ENCODE data around the gene CHAT. TPM values are rescaled to one million over a fixed set of nuclear protein-coding genes. Genes with fewer than 3 reads are reported as not detected.

Gene CHAT
- total RNA-seq, 1 donor from 2014 or later: not detected

GRCh38 chr10:49688261-49688846 lies 74.5 kb downstream of the CHAT start:
- Histone ChIP-seq H3K9me3 (peaks cover 8% of the 10 kb centered on the region), H3K36me3 (no peaks in the 10 kb centered on the region), H3K4me1 (no peaks in the 10 kb centered on the region), H3K4me3 (no peak overlapping the region), H3K27ac (no peak overlapping the region), H3K27me3 (ENCODE audit: low read depth) (peaks cover 51% of the 10 kb centered on the region)
- intact Hi-C loops (cut with DNase I): no loop called here
- TF ChIP-seq, protein P1, sequence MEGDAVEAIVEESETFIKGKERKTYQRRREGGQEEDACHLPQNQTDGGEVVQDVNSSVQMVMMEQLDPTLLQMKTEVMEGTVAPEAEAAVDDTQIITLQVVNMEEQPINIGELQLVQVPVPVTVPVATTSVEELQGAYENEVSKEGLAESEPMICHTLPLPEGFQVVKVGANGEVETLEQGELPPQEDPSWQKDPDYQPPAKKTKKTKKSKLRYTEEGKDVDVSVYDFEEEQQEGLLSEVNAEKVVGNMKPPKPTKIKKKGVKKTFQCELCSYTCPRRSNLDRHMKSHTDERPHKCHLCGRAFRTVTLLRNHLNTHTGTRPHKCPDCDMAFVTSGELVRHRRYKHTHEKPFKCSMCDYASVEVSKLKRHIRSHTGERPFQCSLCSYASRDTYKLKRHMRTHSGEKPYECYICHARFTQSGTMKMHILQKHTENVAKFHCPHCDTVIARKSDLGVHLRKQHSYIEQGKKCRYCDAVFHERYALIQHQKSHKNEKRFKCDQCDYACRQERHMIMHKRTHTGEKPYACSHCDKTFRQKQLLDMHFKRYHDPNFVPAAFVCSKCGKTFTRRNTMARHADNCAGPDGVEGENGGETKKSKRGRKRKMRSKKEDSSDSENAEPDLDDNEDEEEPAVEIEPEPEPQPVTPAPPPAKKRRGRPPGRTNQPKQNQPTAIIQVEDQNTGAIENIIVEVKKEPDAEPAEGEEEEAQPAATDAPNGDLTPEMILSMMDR (IDR thresholded peaks at IDR 0.05): no peak
- DNase-seq (no peak), ATAC-seq (no peak)

DNA sequence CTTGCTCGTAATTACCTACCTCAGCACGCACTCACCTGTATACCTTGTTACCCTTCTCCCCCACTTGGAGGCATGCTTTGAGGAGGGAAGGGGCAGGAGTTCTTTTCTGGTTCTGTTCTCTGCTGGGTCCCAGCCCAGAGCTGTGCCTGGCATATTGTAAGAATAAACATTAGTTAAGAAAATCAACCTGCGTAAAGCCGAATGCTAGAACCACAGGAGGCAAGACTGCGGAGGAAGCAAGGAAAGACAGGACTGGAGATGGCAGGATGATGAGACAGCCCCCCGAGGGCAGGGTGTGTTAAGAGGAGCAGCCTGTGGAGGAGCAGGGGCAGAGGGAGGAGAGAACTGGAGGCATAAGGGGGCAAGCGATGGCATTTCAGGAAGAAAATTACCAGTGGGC lies 75.1 kb downstream of the CHAT start:
- H3K27ac ChIP-seq: no peak overlapping the region
- no peak for DNase-seq
- H3K4me3 ChIP-seq: no peak overlapping the region
- TF ChIP-seq, protein P1 (IDR thresholded peaks at IDR 0.05): no peak
- peaks cover 55% of the 10 kb centered on the region for H3K27me3 ChIP-seq (ENCODE audit: low read depth)
- H3K4me1 ChIP-seq: no peaks in the 10 kb centered on the region
- no peak for ATAC-seq
- peaks cover 8% of the 10 kb centered on the region for H3K9me3 ChIP-seq
- H3K36me3 ChIP-seq: no peaks in the 10 kb centered on the region
- intact Hi-C loops (cut with DNase I): no loop called here

DNA sequence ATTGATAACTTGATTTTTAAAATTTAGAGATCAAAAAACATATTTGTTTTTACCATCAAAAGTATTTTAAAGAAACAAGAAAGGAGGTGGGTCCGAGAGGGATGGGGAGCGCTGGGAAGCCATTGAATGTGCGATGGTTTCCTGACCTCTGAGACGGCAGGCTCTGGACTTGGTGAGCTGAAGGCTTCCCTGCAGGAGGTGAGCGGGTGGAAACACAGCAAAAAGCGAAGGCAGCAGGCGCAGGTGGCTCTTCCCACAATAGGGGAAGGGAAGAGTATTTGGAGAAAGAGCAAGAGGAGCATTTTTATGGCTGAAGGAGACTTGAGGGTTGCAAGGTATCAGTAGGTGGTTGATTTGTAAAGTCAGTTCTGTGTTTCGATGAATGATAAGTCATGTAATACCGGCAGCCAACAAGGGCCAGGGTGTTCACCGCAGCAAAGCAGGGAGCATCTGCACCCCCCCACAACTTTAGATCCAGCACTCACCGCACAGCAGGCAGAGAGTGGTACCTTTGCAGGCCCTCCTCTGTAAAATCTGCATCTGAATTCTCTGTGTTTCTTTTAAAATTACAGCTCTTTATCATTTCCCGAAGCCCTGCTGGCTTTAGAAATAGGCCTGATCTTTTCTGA lies 76.2 kb downstream of the CHAT start:
- TF ChIP-seq, protein P1 (IDR thresholded peaks at IDR 0.05): no peak
- no peak for DNase-seq
- no peak overlapping the region for H3K4me3 ChIP-seq
- H3K36me3 ChIP-seq: no peaks in the 10 kb centered on the region
- H3K27me3 ChIP-seq (ENCODE audit: low read depth): peaks cover 55% of the 10 kb centered on the region
- peaks cover 8% of the 10 kb centered on the region for H3K9me3 ChIP-seq
- H3K4me1 ChIP-seq: no peaks in the 10 kb centered on the region
- ATAC-seq: no peak
- no peak overlapping the region for H3K27ac ChIP-seq
- intact Hi-C loops (cut with DNase I): no loop called here

- intact Hi-C loops (cut with DNase I): no loop called here
- Histone ChIP-seq H3K9me3 (peaks cover 8% of the 10 kb centered on the region), H3K4me3 (no peak overlapping the region), H3K4me1 (no peaks in the 10 kb centered on the region), H3K27me3 (ENCODE audit: low read depth) (peaks cover 55% of the 10 kb centered on the region), H3K27ac (no peak overlapping the region), H3K36me3 (no peaks in the 10 kb centered on the region)
- ATAC-seq (no peak), DNase-seq (no peak)
- TF ChIP-seq, protein P1 (IDR thresholded peaks at IDR 0.05): no peak
Measured at GRCh38 chr10:49690698-49691356, 77.0 kb downstream of the CHAT start.

- Histone ChIP-seq H3K27ac (no peak overlapping the region), H3K4me3 (no peak overlapping the region), H3K27me3 (ENCODE audit: low read depth) (peaks cover 55% of the 10 kb centered on the region), H3K36me3 (no peaks in the 10 kb centered on the region), H3K4me1 (no peaks in the 10 kb centered on the region), H3K9me3 (peaks cover 8% of the 10 kb centered on the region)
- DNase-seq (no peak), ATAC-seq (no peak)
- TF ChIP-seq, protein P1 (IDR thresholded peaks at IDR 0.05): no peak
- intact Hi-C loops (cut with DNase I): no loop called here
Measured at GRCh38 chr10:49691588-49691987, 77.8 kb downstream of the CHAT start.
